Suppressor macrophage treated with lipopolysaccharide for 1 hour (primary cell): Measurements from ENCODE around the gene EHMT2.
"Not testable (repeated sequence)": the region's sequence is repeated elsewhere in the genome, so short reads cannot be mapped to it uniquely, and the experiment has no call there.

Experiments
- DNase-seq, 3 donors: peaks; one replicate each; pipeline ENCODE4 v3.0.0-alpha.2; 2020 to 2022

The EHMT2 gene

GRCh38 chr6:31897612-31898382, at the start of gene EHMT2:
Gene EHMT2, minus strand, starts transcription at chr6:31897698. Its CDS starts 21 bp downstream, at chr6:31897677.
- DNase-seq, result peak; percentile 87 to 96 (median 92)

- no peak for DNase-seq
Measured at GRCh38 chr6:31947070-31947675, 49.7 kb upstream of the EHMT2 start.

- no peak for DNase-seq
Measured at GRCh38 chr6:31946370-31946885, 48.9 kb upstream of the EHMT2 start.

- peak; percentile 86 to 92 (median 90) for DNase-seq
Measured at GRCh38 chr6:31945507-31946369, 48.2 kb upstream of the EHMT2 start, which contains the start of gene CFB. Gene CFB, plus strand, starts transcription at chr6:31946095. Its CDS starts 127 bp downstream, at chr6:31946222.

GRCh38 chr6:31945154-31945506, 47.6 kb upstream of the EHMT2 start:
- no peak for DNase-seq

GRCh38 chr6:31943742-31944141, 46.2 kb upstream of the EHMT2 start:
- no peak for DNase-seq

GRCh38 chr6:31940256-31940664, 42.8 kb upstream of the EHMT2 start:
- peak; percentile 23 to 53 (median 46) for DNase-seq

- DNase-seq, result no peak
Measured at GRCh38 chr6:31935823-31936222, 38.3 kb upstream of the EHMT2 start.

- peak in 2 of 3 donors; percentile 22 to 34 for DNase-seq
Measured at GRCh38 chr6:31935021-31935420, 37.5 kb upstream of the EHMT2 start.

- no peak for DNase-seq
Measured at GRCh38 chr6:31933537-31933936, 36.0 kb upstream of the EHMT2 start.

GRCh38 chr6:31932137-31932536, 34.6 kb upstream of the EHMT2 start:
- not testable (repeated sequence) for DNase-seq

GRCh38 chr6:31930962-31931361, 33.5 kb upstream of the EHMT2 start:
- no peak for DNase-seq

GRCh38 chr6:31928672-31928939, 31.1 kb upstream of the EHMT2 start:
- no peak for DNase-seq

- DNase-seq, result no peak
Measured at GRCh38 chr6:31927863-31928671, 30.6 kb upstream of the EHMT2 start.

GRCh38 chr6:31927242-31927862, 29.9 kb upstream of the EHMT2 start, which contains the start of gene C2:
Gene C2, plus strand, starts transcription at chr6:31927717. Its CDS starts 36 bp downstream, at chr6:31927753.
- DNase-seq, result peak in 2 of 3 donors; percentile 50 to 53

GRCh38 chr6:31922942-31923341, 25.4 kb upstream of the EHMT2 start:
- DNase-seq, result peak; percentile 37 to 46 (median 38)

GRCh38 chr6:31920811-31921210, 23.3 kb upstream of the EHMT2 start:
- DNase-seq, result peak; percentile 84 to 89 (median 86)

GRCh38 chr6:31919624-31920303, 22.3 kb upstream of the EHMT2 start:
- no peak for DNase-seq

- peak; percentile 51 to 65 (median 55) for DNase-seq
Measured at GRCh38 chr6:31918069-31918720, 20.7 kb upstream of the EHMT2 start.

- DNase-seq, result no peak
Measured at GRCh38 chr6:31915756-31916155, 18.3 kb upstream of the EHMT2 start.

GRCh38 chr6:31915351-31915750, 17.9 kb upstream of the EHMT2 start:
- DNase-seq, result no peak
